Measurements from ENCODE around the gene HSH2D.

Gene HSH2D

DNA sequence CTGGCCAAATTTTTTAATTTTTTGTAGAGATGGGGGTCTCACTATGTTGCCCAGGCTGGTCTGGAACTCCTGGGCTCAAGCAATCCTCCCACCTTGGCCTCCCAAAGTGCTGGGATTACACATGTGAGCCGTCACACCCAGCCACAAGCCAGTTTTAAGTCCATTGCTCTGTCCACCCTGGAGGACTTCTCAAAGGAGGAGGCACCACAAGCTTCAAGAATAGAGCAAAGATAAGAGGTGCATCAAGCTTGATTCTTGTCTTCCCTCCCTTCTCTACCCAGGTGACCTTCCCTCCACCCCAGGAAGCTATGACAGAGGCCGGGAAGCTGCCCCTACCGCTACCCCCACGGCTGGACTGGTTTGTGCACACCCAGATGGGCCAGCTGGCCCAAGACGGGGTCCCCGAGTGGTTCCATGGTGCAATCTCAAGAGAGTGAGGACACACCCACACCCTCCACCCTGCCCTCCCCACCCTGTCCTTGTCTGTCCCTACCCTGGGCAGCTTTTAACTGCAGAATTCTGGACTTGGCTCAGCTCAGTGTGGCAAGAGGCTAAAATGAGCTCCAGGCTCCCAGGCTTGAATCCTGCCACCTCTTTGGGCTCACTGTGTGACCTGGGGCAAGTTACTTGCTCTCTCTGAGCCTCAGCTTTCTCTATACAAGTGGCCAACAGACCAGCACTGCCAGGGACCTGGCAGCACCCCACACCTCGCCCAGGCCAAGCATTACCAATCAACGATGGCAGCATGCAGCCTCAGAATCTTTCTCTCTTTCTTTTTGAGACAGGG is 5.2 kb downstream of the HSH2D start:
- H3K4me3 ChIP-seq (ENCODE audit: low read depth, low read length) = no peak overlapping the region
- TF ChIP-seq, protein P1, sequence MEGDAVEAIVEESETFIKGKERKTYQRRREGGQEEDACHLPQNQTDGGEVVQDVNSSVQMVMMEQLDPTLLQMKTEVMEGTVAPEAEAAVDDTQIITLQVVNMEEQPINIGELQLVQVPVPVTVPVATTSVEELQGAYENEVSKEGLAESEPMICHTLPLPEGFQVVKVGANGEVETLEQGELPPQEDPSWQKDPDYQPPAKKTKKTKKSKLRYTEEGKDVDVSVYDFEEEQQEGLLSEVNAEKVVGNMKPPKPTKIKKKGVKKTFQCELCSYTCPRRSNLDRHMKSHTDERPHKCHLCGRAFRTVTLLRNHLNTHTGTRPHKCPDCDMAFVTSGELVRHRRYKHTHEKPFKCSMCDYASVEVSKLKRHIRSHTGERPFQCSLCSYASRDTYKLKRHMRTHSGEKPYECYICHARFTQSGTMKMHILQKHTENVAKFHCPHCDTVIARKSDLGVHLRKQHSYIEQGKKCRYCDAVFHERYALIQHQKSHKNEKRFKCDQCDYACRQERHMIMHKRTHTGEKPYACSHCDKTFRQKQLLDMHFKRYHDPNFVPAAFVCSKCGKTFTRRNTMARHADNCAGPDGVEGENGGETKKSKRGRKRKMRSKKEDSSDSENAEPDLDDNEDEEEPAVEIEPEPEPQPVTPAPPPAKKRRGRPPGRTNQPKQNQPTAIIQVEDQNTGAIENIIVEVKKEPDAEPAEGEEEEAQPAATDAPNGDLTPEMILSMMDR (IDR thresholded peaks at IDR 0.05; ENCODE audit: low read depth, low read length) = no peak

DNA sequence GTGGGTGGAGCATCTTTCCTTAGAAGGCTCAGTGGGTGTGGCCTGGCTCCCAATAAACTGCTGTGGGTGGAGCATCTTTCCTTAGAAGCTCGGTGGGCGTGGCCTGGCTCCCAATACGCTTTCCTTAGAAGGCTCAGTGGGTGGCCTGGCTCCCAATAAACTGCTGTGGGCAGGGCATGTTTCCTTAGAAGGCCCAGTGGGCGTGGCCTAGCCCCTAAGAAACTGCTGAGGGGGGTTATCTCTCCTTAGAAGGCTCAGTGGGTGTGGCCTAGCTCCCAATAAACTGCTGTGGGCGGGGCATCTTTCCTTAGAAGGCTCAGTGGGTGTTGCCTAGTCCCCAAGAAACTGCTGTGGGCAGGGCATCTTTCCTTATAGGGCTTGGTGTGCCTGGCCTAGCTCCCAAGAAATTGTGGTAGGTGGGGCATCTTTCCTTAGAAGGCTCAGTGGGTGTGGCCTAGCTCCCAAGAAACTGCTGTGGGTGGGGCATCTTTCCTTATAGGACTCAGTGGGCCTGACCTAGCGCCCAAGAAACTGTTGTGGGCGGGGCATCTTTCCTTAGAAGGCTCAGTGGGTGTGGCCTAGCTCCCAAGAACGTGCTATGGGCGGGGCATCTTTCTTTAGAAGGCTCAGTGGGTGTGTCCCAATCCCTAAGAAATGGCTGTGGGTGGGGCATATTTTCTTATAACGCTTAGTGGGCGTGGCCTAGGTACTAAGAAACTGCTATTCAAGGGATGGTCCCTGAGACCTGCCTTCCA is 10.3 kb downstream of the HSH2D start:
- TF ChIP-seq, protein P1 (IDR thresholded peaks at IDR 0.05; ENCODE audit: low read depth, low read length) = no peak
- no peak overlapping the region for H3K4me3 ChIP-seq (ENCODE audit: low read depth, low read length)

DNA sequence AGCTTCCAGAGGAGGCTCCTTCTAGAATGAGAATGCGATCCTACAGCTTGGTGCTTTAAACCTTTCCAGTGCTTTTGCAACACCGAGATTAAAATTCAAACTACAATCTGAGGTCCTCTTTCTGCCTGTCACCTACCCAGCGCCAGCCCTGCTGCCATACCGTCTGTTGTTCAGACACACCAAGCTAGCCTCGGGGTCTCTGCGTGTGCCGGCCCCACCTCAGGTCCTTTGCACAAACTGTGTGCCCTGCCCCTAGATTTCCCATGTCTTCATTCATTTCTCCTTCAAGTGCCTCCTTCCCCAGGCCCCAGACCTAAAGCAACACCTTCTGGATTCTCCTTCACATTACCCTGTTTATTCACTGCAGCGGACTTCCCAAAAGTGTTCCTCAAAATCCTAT is 11.1 kb downstream of the HSH2D start:
- no peak overlapping the region for H3K4me3 ChIP-seq (ENCODE audit: low read depth, low read length)
- TF ChIP-seq, protein P1 (IDR thresholded peaks at IDR 0.05; ENCODE audit: low read depth, low read length) = no peak

- TF ChIP-seq, protein P1 (IDR thresholded peaks at IDR 0.05; ENCODE audit: low read depth, low read length) = no peak
- no peak overlapping the region for H3K4me3 ChIP-seq (ENCODE audit: low read depth, low read length)
These were observed 11.6 kb downstream of the HSH2D start for GRCh38 chr19:16155128-16155527.

DNA sequence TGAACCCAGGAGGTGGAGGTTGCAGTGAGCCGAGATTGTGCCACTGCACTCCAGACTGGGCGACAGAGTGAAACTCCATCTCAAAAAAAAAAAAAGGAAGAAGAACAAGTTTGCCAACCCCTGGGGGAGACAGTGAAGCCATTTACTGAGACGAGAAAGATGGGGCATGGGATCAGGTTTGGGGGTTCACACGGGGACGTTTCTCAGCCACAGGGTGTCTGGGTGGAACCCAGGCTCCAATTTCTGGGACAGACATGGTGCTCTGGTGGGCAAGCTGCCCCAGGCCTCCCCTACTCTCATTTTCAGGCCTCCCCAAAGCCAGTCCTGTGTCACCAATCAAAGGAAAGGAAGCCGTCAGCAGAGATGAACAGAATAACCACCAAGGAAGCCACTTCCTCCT is 13.4 kb downstream of the HSH2D start:
- H3K4me3 ChIP-seq (ENCODE audit: low read depth, low read length) = no peak overlapping the region
- TF ChIP-seq, protein P1 (IDR thresholded peaks at IDR 0.05; ENCODE audit: low read depth, low read length) = no peak

DNA sequence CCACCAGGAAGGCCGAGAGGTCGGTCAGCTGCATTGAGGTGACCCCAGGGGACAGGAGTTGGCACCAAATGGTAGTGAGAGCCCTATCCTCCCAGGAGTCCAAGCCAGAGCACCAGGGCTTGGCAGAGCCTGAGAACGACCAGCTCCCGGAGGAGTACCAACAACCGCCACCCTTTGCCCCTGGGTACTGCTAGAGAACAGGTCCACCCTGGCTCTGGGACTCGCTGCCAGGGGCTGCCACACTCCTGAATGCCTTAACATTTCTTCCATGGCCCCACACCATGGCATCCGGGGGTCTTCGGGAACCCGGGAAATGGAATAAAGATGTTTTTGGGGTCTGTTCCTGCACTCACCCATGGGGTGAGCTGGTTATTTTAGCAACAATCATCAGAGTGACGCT is 14.1 kb downstream of the HSH2D start:
- no peak overlapping the region for H3K4me3 ChIP-seq (ENCODE audit: low read depth, low read length)
- TF ChIP-seq, protein P1 (IDR thresholded peaks at IDR 0.05; ENCODE audit: low read depth, low read length) = no peak

- no peak overlapping the region for H3K4me3 ChIP-seq (ENCODE audit: low read depth, low read length)
- TF ChIP-seq, protein P1 (IDR thresholded peaks at IDR 0.05; ENCODE audit: low read depth, low read length) = no peak
These were observed 16.2 kb downstream of the HSH2D start for GRCh38 chr19:16159655-16160054.
